HCT116 (cell line): ENCODE measurements around the gene PANX2. TPM values are rescaled to one million over a fixed set of nuclear protein-coding genes. Genes with fewer than 3 reads are reported as not detected.

Experiments
- ATAC-seq: fragments of 200-7000 bp; cut with Tn5 transposase; 2 replicates; pipeline ENCODE4 v1.9.1; 2020; ENCODE audit warnings: mild to moderate bottlenecking, moderate library complexity
- BruUV-seq: library from RNA; stranded (reverse); fragments of 400-500 nt; replicated peaks from 2 replicates; lab custom pipeline; 2021; lab: Mats Ljungman, UMichigan
- CTCF ChIA-PET: fragments of 300-600 bp; sonication (Branson Sonifier 250); formaldehyde crosslinking; loops from one replicate; lab custom pipeline; 2021; ENCODE audit warnings: antibody characterized with exemption; lab: Charles Lee
- POLR2A ChIA-PET: fragments of 300-600, 350-600 bp; sonication (Branson Sonifier 250); formaldehyde crosslinking; loops from one replicate; lab custom pipeline; 2021; ENCODE audit warnings: antibody characterized with exemption; lab: Charles Lee
- RAD21 ChIA-PET, 2 experiments: fragments of 300-600 bp; sonication (Branson Sonifier 250); formaldehyde crosslinking; loops; one replicate each; lab custom pipeline; 2023; ENCODE audit warnings: low total read pairs in 2 of 2; ENCODE audit not compliant: uncharacterized antibody in 2 of 2, unreplicated experiment in 2 of 2, low non-redundant PET in 1 of 2; lab: Charles Lee
- DNase-seq: peaks from one replicate; pipeline ENCODE4 v3.0.0-alpha.2; 2010; ENCODE audit warnings: low read depth, low spot score
- H2AFZ ChIP-seq: fragments of 200-600 bp; shearing (Covaris generic), sonication (generic); 2 replicates; pipeline ENCODE4 v1.6.1; 2017; ENCODE audit warnings: low read depth, mixed run types, mixed read lengths, antibody characterized with exemption, low read length; ENCODE audit not compliant: poor library complexity, severe bottlenecking
- H3K27ac ChIP-seq: 2 replicates; pipeline ENCODE4 v1.5.1; 2012; ENCODE audit warnings: low read depth, low read length
- H3K27me3 ChIP-seq: fragments of 200-600 bp; sonication (generic); 2 replicates; pipeline ENCODE4 v1.6.1; 2016; ENCODE audit warnings: mixed run types, low read length, mixed read lengths; ENCODE audit not compliant: insufficient read depth
- H3K36me3 ChIP-seq, 2 experiments: fragments of 200-500 bp in 1 of 2; fragments of 200-600 bp in 1 of 2; sonication (Bioruptor generic) in 1 of 2; sonication (generic) in 1 of 2; 2 replicates each; pipeline versions ENCODE4 v1.5.1 to v1.6.1; 2014 to 2016; ENCODE audit warnings: low read length in 2 of 2, inconsistent platforms in 1 of 2, mixed read lengths in 1 of 2, mixed run types in 1 of 2; ENCODE audit not compliant: insufficient read depth in 2 of 2, control insufficient read depth in 1 of 2
- H3K4me1 ChIP-seq, 2 experiments: fragments of 200-600 bp in 1 of 2; sonication (generic) in 1 of 2; 2 replicates each; pipeline versions ENCODE4 v1.5.1 to v1.6.1; 2012 to 2017; ENCODE audit warnings: low read length in 2 of 2, inconsistent platforms in 1 of 2, mild to moderate bottlenecking in 1 of 2, mixed read lengths in 1 of 2, mixed run types in 1 of 2, moderate library complexity in 1 of 2; ENCODE audit not compliant: insufficient read depth in 2 of 2, control insufficient read depth in 1 of 2
- H3K4me2 ChIP-seq: fragments of 200-600 bp; sonication (generic); 2 replicates; pipeline ENCODE4 v1.6.1; 2017; ENCODE audit warnings: mixed run types, low read length, mixed read lengths
- H3K4me3 ChIP-seq, 2 experiments: fragments of 200-600 bp in 1 of 2; sonication (generic) in 1 of 2; replicated peaks in 1 of 2; 2 replicates each; pipeline ENCODE4 v1.5.1; 2011 to 2016; ENCODE audit warnings: low read length in 2 of 2, control low read depth in 1 of 2, low read depth in 1 of 2, mild to moderate bottlenecking in 1 of 2, mixed read lengths in 1 of 2, mixed run types in 1 of 2
- H3K79me2 ChIP-seq: fragments of 200-600 bp; sonication (generic); 2 replicates; pipeline ENCODE4 v1.6.1; 2017; ENCODE audit warnings: mild to moderate bottlenecking, mixed run types, low read length, moderate library complexity, mixed read lengths; ENCODE audit not compliant: insufficient read depth
- H3K9ac ChIP-seq: fragments of 200-600 bp; sonication (generic); 2 replicates; pipeline ENCODE4 v1.6.1; 2016; ENCODE audit warnings: low read length, mixed read lengths
- H3K9me2 ChIP-seq: fragments of 200-600 bp; sonication (generic), shearing (Covaris generic); 2 replicates; pipeline ENCODE4 v1.6.1; 2017; ENCODE audit warnings: mixed run types, mild to moderate bottlenecking, moderate library complexity; ENCODE audit not compliant: insufficient read depth
- H3K9me3 ChIP-seq, 2 experiments: fragments of 200-500 bp in 1 of 2; fragments of 200-600 bp in 1 of 2; sonication (Bioruptor generic) in 1 of 2; sonication (generic) in 1 of 2; 2 replicates each; pipeline ENCODE4 v1.6.1; 2014 to 2017; ENCODE audit warnings: low read length in 2 of 2, mixed read lengths in 2 of 2, inconsistent platforms in 1 of 2, low read depth in 1 of 2, mild to moderate bottlenecking in 1 of 2, mixed run types in 1 of 2, moderate library complexity in 1 of 2; ENCODE audit not compliant: control insufficient read depth in 1 of 2, insufficient read depth in 1 of 2
- H4K20me1 ChIP-seq: fragments of 200-600 bp; sonication (generic), shearing (Covaris generic); 2 replicates; pipeline ENCODE4 v1.6.1; 2017; ENCODE audit warnings: mixed run types, mild to moderate bottlenecking, moderate library complexity; ENCODE audit not compliant: insufficient read depth
- ELF1 ChIP-seq: IDR thresholded peaks from 2 replicates; pipeline ENCODE4 v1.6.1; 2012; ENCODE audit warnings: low read depth, borderline replicate concordance
- POLR2AphosphoS5 ChIP-seq: IDR thresholded peaks from 2 replicates; pipeline ENCODE4 v1.6.1; 2011; ENCODE audit warnings: mild to moderate bottlenecking, low read depth, low read length, moderate library complexity
- intact Hi-C: fragments of 100-400 bp; cut with micrococcal nuclease; formaldehyde crosslinking; loops from 2 replicates; pipeline ENCODE4 v1.10.0; 2022
- total RNA-seq: library from RNA; stranded (reverse); gene quantifications from one replicate; pipeline ENCODE4 v1.2.1, GENCODE V29; 2021; ENCODE audit not compliant: unreplicated experiment
- TF ChIP-seq, protein P1 (sequence below): IDR thresholded peaks from 2 replicates; pipeline ENCODE4 v1.6.1; 2012

The PANX2 gene
- total RNA-seq, 1 experiment from 2014 or later, result 8.0 TPM

DNA sequence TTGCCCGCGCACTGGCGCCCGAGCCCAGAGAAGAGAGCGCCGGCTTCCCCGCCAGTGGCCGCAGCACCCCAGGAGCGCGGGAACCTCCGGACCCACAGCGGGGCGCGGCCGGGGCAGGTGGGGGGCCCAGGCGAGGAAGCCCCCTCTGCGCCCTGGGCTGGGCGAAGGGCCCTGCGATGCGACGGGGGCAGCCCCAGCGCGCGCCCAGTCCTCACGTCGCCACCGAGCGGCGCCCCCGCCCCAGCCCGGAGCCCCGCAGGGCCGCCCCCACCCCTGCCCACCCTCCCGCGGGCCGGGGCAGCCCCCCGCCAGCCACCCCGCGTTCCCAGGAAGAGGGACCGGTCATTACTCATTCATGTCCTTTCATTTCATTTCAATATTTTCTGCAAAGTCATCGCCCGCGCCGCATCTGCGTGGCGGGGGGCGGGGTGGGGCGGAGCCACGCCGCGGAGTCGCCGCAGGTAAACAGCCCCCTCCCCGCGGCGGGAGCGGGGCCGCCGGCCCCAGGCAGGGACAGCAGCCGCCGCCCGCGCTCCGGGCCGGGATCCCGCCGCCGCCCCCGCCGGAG lies 673 bp upstream of the PANX2 start:
- DNase-seq, result no peak

DNA sequence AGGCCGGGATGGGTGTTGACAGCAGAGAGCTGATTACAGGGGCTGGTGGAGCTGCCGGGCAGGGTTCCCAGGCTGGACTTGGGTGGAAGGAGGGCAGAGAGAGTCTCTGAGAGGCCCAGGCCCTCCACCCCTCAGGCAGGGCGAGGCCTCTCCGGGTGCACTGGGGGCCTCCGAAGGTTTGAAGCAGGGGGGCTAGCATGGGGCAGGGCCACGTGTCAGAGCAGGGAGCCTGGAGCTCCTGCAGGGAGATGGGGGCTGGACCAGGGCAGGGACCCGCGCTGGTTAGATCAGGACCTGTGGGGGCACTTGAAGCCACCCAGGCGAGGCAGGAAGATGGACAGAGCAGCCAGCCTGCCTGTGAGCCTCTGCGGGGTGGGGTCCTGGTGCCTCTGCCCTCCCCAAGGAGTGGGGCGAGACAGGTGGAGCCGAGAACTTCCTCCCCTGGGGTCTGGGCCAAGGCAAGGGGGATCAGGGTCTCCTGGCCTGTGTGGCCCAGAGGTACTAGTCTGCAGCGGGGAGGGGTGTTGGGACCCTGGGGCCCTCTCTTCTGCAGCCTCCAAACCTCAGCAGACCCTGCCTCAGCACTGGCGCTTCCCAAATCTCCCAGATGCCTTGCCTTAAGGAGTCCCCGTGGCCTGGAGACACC lies 911 bp downstream of the PANX2 start:
- RAD21 ChIA-PET, result no interaction called here
- TSS peak; percentile 50 for BruUV-seq

More for the DNA sequence above, 673 bp upstream of the PANX2 start:
- Histone ChIP-seq H3K27ac (no peak overlapping the region), H3K79me2 (no peaks in the 10 kb centered on the region), H3K4me1 (no peaks in the 10 kb centered on the region), H3K36me3 (no peaks in the 10 kb centered on the region), H4K20me1 (no peaks in the 10 kb centered on the region), H3K27me3 (no peaks in the 10 kb centered on the region), H3K4me3 (peak overlapping the region; percentile 28 to 37; a peak in 3 of 4 replicates), H3K9me2 (no peaks in the 10 kb centered on the region), H2AFZ (no peak overlapping the region), H3K9me3 (no peaks in the 10 kb centered on the region), H3K4me2 (peak overlapping the region; percentile 35; the same call in 1 of the 2 replicates), H3K9ac (peak overlapping the region; percentile 23; the same call in 1 of the 2 replicates)
- intact Hi-C loops, result no loop called here
- no TSS peak for BruUV-seq
- POLR2A ChIA-PET, result no interaction called here
- RAD21 ChIA-PET, result no interaction called here
- peak; percentile 67 for ATAC-seq
- TF ChIP-seq, protein P1, sequence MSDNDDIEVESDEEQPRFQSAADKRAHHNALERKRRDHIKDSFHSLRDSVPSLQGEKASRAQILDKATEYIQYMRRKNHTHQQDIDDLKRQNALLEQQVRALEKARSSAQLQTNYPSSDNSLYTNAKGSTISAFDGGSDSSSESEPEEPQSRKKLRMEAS, result no peak
- TF ChIP-seq POLR2AphosphoS5, result 0 out of 2 replicates have a peak, but pooled peaks have one; percentile 10
- CTCF ChIA-PET, result no interaction called here

More for the DNA sequence above, 911 bp downstream of the PANX2 start:
- Histone ChIP-seq H3K9me3 (no peaks in the 10 kb centered on the region), H2AFZ (no peak overlapping the region), H3K4me2 (peak overlapping the region; percentile 50), H3K9me2 (no peaks in the 10 kb centered on the region), H3K27me3 (no peaks in the 10 kb centered on the region), H3K4me3 (no peak overlapping the region), H3K4me1 (no peaks in the 10 kb centered on the region), H4K20me1 (no peaks in the 10 kb centered on the region), H3K9ac (no peak overlapping the region), H3K27ac (no peak overlapping the region), H3K79me2 (no peaks in the 10 kb centered on the region), H3K36me3 (no peaks in the 10 kb centered on the region)
- TF ChIP-seq ELF1, result no peak
- no peak for ATAC-seq
- ChIA-PET CTCF (no interaction called here), POLR2A (no interaction called here)
- no peak for DNase-seq
- intact Hi-C loops, result no loop called here
